GM18909 (cell line): ENCODE measurements around the gene DDX10.
"Not testable (repeated sequence)": the region's sequence is repeated elsewhere in the genome, so short reads cannot be mapped to it uniquely, and the experiment has no call there.

ENCODE experiments used
- ATAC-seq: cut with Tn5 transposase; IDR thresholded peaks from one replicate; pipeline ENCODE4 v1.9.1; 2021; ENCODE audit warnings: mild to moderate bottlenecking; ENCODE audit not compliant: unreplicated experiment, poor library complexity

Gene DDX10

GRCh38 chr11:108654100-108654499 is 10.8 kb upstream of the DDX10 start:
- not testable (repeated sequence) for ATAC-seq

GRCh38 chr11:108654994-108655631 is 9.8 kb upstream of the DDX10 start:
- no peak for ATAC-seq

GRCh38 chr11:108662700-108663099 is 2.2 kb upstream of the DDX10 start:
- peak; percentile 35 for ATAC-seq

- peak; percentile 69 for ATAC-seq
Measured at GRCh38 chr11:108663154-108663877, 1.6 kb upstream of the DDX10 start.

- ATAC-seq, result no peak
Measured at GRCh38 chr11:108666373-108666772, 1.5 kb downstream of the DDX10 start.

- ATAC-seq, result no peak
Measured at GRCh38 chr11:108669286-108669685, 4.4 kb downstream of the DDX10 start.

GRCh38 chr11:108669711-108670110 is 4.8 kb downstream of the DDX10 start:
- no peak for ATAC-seq

- no peak for ATAC-seq
Measured at GRCh38 chr11:108670451-108670850, 5.6 kb downstream of the DDX10 start.

GRCh38 chr11:108672113-108672512 is 7.2 kb downstream of the DDX10 start:
- no peak for ATAC-seq

GRCh38 chr11:108672786-108673185 is 7.9 kb downstream of the DDX10 start:
- no peak for ATAC-seq

- ATAC-seq, result no peak
Measured at GRCh38 chr11:108679045-108679444, 14.2 kb downstream of the DDX10 start.

GRCh38 chr11:108680271-108680670 is 15.4 kb downstream of the DDX10 start:
- ATAC-seq, result no peak

GRCh38 chr11:108685419-108686130 is 20.7 kb downstream of the DDX10 start:
- no peak for ATAC-seq

- no peak for ATAC-seq
Measured at GRCh38 chr11:108693852-108694251, 29.0 kb downstream of the DDX10 start.

- ATAC-seq, result no peak
Measured at GRCh38 chr11:108694846-108695245, 30.0 kb downstream of the DDX10 start.

- ATAC-seq, result peak; percentile 76
Measured at GRCh38 chr11:108697872-108698473, 33.1 kb downstream of the DDX10 start.

- peak; percentile 85 for ATAC-seq
Measured at GRCh38 chr11:108698844-108699642, 34.2 kb downstream of the DDX10 start.

GRCh38 chr11:108703916-108704315 is 39.0 kb downstream of the DDX10 start:
- ATAC-seq, result no peak

- no peak for ATAC-seq
Measured at GRCh38 chr11:108705061-108705460, 40.2 kb downstream of the DDX10 start.

GRCh38 chr11:108708173-108708572 is 43.3 kb downstream of the DDX10 start:
- ATAC-seq, result no peak
